Activated naive CD8-positive, alpha-beta T cell treated with anti-CD3 and anti-CD28 coated beads, Interleukin-2, amount 10 ng/mL, durations not matched to agents 7 days and 5 days (primary cell): ENCODE data around the gene COX7A2L. TPM values are rescaled to one million over a fixed set of nuclear protein-coding genes. Genes with fewer than 3 reads are reported as not detected.
"Not testable (repeated sequence)": the region's sequence is repeated elsewhere in the genome, so short reads cannot be mapped to it uniquely, and the experiment has no call there.

ENCODE experiments used
- ATAC-seq: fragments of 150-1000 bp; cut with Tn5 transposase; one replicate; pipeline ENCODE4 v1.10.0; 2021; ENCODE audit warnings: low read depth, moderate library complexity
- POLR2A ChIA-PET: fragments of 350-600 bp; sonication (Branson Sonifier 250); formaldehyde crosslinking; loops from one replicate; lab custom pipeline; 2021; ENCODE audit warnings: antibody characterized with exemption; lab: Charles Lee
- DNase-seq: peaks from one replicate; pipeline ENCODE4 v3.0.0; 2021
- H3K27ac Mint-ChIP-seq: one replicate; pipeline ENCODE4 v1.8.0; 2022; ENCODE audit warnings: mild to moderate bottlenecking, mixed read lengths
- H3K27me3 Mint-ChIP-seq: one replicate; pipeline ENCODE4 v1.8.0; 2022; ENCODE audit warnings: mild to moderate bottlenecking, moderate library complexity, mixed read lengths
- H3K36me3 Mint-ChIP-seq: one replicate; pipeline ENCODE4 v1.8.0; 2021; ENCODE audit warnings: mild to moderate bottlenecking, mixed read lengths
- H3K4me1 Mint-ChIP-seq: one replicate; pipeline ENCODE4 v1.8.0; 2021; ENCODE audit warnings: mixed read lengths
- H3K4me3 Mint-ChIP-seq: one replicate; pipeline ENCODE4 v1.8.0; 2022; ENCODE audit warnings: mild to moderate bottlenecking, moderate library complexity, mixed read lengths
- H3K9me3 Mint-ChIP-seq: one replicate; pipeline ENCODE4 v1.8.0; 2021; ENCODE audit warnings: mixed read lengths
- total RNA-seq, 2 experiments: library from RNA; stranded (reverse); gene quantifications; one replicate each; pipeline ENCODE4 v1.2.3, GENCODE V29; 2021

Gene COX7A2L
- total RNA-seq = 10 to 100 TPM; 88.0 to 92.0 TPM

DNA sequence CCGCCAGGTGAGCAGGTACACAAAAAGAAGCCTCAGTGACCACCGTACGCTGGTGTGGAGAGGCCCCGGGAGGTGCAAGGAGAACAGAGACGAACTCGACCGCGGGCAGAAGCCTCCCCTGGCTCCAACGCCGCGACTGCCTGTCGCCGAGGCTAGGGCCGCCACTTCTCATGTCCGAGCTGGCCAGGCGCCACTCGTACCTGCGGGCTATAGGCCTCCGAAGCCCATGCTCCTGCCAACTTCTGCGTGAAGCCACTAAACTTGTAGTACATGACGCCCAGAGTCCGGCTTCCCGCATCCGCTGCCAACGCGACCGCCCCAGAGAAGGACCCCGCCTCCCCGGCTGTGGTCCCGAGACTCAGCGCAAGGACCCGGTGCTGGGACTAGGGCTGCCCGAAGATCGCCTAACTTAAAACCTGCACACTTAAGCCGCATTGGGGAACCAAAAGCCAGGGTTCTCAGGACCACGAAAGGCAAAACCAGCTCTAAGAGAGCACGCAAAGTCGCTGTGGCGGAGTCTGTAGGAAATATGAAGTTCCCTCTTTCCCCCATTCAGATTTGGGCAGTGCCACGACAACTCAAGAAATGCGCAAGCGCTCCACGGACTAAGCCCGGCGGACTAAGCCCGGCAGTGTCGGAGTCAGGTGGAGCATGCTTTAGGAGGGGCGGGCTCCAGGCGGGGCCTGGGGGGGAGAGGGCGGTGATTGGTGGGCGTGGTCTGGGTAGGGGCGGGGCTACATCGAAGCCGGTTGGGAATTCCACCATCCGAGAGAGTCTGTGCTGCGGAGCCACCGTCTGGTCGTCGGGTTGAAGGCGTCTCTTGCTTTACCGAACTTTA is at the start of gene COX7A2L:
TSS of gene COX7A2L (minus strand) at position 328 of the 838 bp plus-strand sequence. CDS start at position 272, 56 bp downstream.
- Mint-ChIP-seq H3K27ac (peak within 1 kb of the TSS; percentile 93), H3K4me1 (peaks cover 38% of the 10 kb centered on the region)

DNA sequence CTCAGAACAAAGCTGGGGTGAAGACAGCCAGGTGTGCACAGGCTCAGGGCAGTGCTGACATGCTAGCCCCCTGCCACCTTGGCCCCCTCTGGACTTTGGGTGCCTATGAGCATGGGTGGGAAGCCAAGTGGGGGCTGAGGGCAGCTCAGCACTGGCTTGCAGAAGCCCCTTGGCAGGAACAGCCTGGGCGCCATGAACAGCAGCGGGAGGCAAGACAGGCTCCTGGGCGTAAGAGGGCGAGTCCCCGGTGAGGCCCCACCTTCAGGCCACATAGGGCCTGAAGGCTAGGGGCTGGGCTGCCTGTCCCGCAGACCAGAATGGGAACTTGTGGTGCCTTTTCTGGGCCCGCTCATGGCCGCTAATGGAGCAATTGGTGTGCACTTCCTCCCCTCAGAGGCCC is 47.0 kb upstream of the COX7A2L start:
- no peaks in the 10 kb centered on the region for H3K4me1 Mint-ChIP-seq
- POLR2A ChIA-PET = no interaction called here
- H3K4me3 Mint-ChIP-seq = no peak overlapping the region
- H3K9me3 Mint-ChIP-seq = no peaks in the 10 kb centered on the region
- DNase-seq (no peak), ATAC-seq (no peak)
- peaks cover 8% of the 10 kb centered on the region for H3K27me3 Mint-ChIP-seq
- H3K27ac Mint-ChIP-seq = no peak overlapping the region
- H3K36me3 Mint-ChIP-seq = no peaks in the 10 kb centered on the region

More for the DNA sequence above, at the start of gene COX7A2L:
- ATAC-seq = peak; percentile 96
- peak within 1 kb of the TSS; percentile 92 for H3K4me3 Mint-ChIP-seq
- peaks cover 8% of the 10 kb centered on the region for H3K36me3 Mint-ChIP-seq
- H3K27me3 Mint-ChIP-seq = no peaks in the 10 kb centered on the region
- DNase-seq = peak; percentile 93
- POLR2A ChIA-PET = interaction anchor here (1.4 to 2.3 kb wide), 4 partner anchors 19 to 261 kb away, joined by 3 to 6 read pairs (median 4); no protein-coding TSS in a partner anchor
- H3K9me3 Mint-ChIP-seq = no peaks in the 10 kb centered on the region

DNA sequence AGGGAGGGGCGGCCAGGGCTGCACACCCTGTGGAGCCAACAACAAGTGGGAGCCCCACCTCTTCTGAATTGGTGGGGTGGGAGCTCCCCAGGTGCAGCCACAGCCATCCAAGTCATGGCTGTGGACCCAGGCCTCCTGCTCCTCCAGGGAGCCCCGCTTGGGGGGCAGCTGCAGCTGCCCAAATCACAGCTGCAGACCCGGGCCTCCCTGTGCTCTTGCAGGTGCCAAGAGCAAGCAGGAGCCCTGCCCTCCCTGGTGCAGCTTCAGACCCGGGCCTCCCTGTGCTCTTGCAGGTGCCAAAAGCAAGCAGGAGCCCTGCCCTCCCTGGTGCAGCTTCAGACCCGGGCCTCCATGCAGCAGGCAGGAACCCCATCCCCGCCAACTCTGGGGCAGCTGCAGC is 46.5 kb upstream of the COX7A2L start:
- H3K27ac Mint-ChIP-seq = no peak overlapping the region
- no peaks in the 10 kb centered on the region for H3K9me3 Mint-ChIP-seq
- no peaks in the 10 kb centered on the region for H3K36me3 Mint-ChIP-seq
- H3K4me1 Mint-ChIP-seq = no peaks in the 10 kb centered on the region
- DNase-seq = no peak
- peaks cover 8% of the 10 kb centered on the region for H3K27me3 Mint-ChIP-seq
- POLR2A ChIA-PET = no interaction called here
- H3K4me3 Mint-ChIP-seq = no peak overlapping the region
- no peak for ATAC-seq

DNA sequence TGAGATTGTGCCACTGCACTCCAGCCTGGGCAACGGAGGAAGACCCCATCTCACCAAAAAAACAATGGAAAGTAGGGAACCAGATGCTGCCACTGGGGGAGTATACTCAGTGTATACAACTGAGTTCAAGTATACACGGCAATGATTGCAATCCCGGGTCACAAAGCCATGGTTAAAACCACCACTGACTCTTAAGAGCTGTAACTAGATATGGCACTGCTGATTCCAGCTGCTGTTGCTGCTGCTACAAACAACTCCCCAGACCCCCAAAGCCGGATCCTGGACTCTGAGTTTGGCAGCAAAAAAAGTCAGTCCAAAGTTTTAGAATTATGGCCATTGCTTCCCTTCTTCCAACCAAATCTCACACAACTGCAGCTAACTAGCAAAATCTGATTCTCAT is 43.7 kb upstream of the COX7A2L start:
- Mint-ChIP-seq H3K4me3 (no peak overlapping the region), H3K4me1 (no peaks in the 10 kb centered on the region), H3K36me3 (no peaks in the 10 kb centered on the region), H3K27ac (peak overlapping the region; percentile 42), H3K9me3 (no peaks in the 10 kb centered on the region), H3K27me3 (peaks cover 10% of the 10 kb centered on the region)
- no peak for DNase-seq
- POLR2A ChIA-PET = no interaction called here
- ATAC-seq = no peak

- no peak for ATAC-seq
- Mint-ChIP-seq H3K27me3 (peaks cover 15% of the 10 kb centered on the region), H3K4me3 (no peak overlapping the region), H3K36me3 (no peaks in the 10 kb centered on the region), H3K9me3 (no peaks in the 10 kb centered on the region), H3K27ac (no peak overlapping the region), H3K4me1 (no peaks in the 10 kb centered on the region)
- DNase-seq = no peak
- POLR2A ChIA-PET = no interaction called here
Observed at GRCh38 chr2:42401773-42402172, 40.8 kb upstream of the COX7A2L start.

DNA sequence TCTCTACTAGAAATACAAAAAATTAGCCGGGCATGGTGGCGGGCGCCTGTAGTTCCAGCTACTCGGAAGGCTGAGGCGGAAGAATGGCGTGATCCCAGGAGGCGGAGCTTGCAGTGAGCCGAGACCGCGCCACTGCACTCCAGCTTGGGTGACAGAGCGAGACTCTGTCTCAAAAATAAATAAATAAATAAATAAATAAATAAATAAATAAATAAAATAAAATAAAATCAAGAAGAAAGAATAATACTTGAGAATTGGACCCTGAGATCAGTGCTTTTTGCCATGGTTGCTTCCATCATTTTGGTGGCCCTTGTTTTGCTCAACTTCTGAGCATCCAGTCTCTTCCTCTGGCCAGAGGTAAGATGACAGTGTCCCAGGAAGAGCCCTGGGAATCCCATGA is 37.0 kb upstream of the COX7A2L start:
- H3K4me3 Mint-ChIP-seq, H3K27ac Mint-ChIP-seq, H3K36me3 Mint-ChIP-seq, ATAC-seq, H3K4me1 Mint-ChIP-seq, H3K9me3 Mint-ChIP-seq, DNase-seq, POLR2A ChIA-PET: not testable (repeated sequence)
- H3K27me3 Mint-ChIP-seq = peaks cover 12% of the 10 kb centered on the region

- not testable (repeated sequence) for H3K27ac Mint-ChIP-seq, H3K4me3 Mint-ChIP-seq, H3K27me3 Mint-ChIP-seq, ATAC-seq, H3K4me1 Mint-ChIP-seq, H3K9me3 Mint-ChIP-seq, H3K36me3 Mint-ChIP-seq, DNase-seq
- POLR2A ChIA-PET = interaction anchor here (0.5 kb wide), 1 partner anchor 249 kb away, joined by 3 read pairs; no protein-coding TSS in a partner anchor
Observed at GRCh38 chr2:42393320-42393719, 32.3 kb upstream of the COX7A2L start.

GRCh38 chr2:42392191-42392590 is 31.2 kb upstream of the COX7A2L start:
- no peak overlapping the region for H3K27ac Mint-ChIP-seq
- no peaks in the 10 kb centered on the region for H3K9me3 Mint-ChIP-seq
- no peaks in the 10 kb centered on the region for H3K27me3 Mint-ChIP-seq
- H3K36me3 Mint-ChIP-seq = no peaks in the 10 kb centered on the region
- H3K4me3 Mint-ChIP-seq = no peak overlapping the region
- POLR2A ChIA-PET = no interaction called here
- H3K4me1 Mint-ChIP-seq = no peaks in the 10 kb centered on the region
- no peak for DNase-seq
- ATAC-seq = no peak

- no peak overlapping the region for H3K27ac Mint-ChIP-seq
- no peaks in the 10 kb centered on the region for H3K36me3 Mint-ChIP-seq
- no peaks in the 10 kb centered on the region for H3K9me3 Mint-ChIP-seq
- DNase-seq (no peak), ATAC-seq (no peak)
- H3K4me1 Mint-ChIP-seq = no peaks in the 10 kb centered on the region
- no peak overlapping the region for H3K4me3 Mint-ChIP-seq
- POLR2A ChIA-PET = no interaction called here
- peaks cover 2% of the 10 kb centered on the region for H3K27me3 Mint-ChIP-seq
Observed at GRCh38 chr2:42390401-42390969, 29.5 kb upstream of the COX7A2L start.

DNA sequence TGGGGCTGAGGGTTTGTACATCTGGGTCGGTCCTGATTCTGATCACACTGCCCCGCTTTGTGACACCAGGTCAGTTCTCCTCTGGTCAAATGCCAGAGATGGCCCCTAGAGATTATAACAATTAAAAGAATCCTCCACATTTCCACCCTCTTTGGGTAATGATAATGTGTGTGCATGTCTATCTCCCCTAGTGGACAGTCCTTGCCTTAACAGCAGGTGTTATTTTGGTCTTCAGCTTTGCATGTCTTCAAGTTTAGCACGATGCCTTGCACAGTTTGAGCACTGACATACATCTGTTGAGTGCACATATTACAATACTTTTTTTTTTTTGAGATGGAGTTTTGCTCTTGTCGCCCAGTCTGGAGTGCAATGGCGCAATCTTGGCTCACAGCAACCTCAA is 25.7 kb upstream of the COX7A2L start:
- Mint-ChIP-seq H3K4me3 (no peak overlapping the region), H3K27me3 (peaks cover 2% of the 10 kb centered on the region), H3K36me3 (no peaks in the 10 kb centered on the region), H3K9me3 (no peaks in the 10 kb centered on the region), H3K27ac (no peak overlapping the region), H3K4me1 (no peaks in the 10 kb centered on the region)
- POLR2A ChIA-PET = no interaction called here
- ATAC-seq (no peak), DNase-seq (no peak)

DNA sequence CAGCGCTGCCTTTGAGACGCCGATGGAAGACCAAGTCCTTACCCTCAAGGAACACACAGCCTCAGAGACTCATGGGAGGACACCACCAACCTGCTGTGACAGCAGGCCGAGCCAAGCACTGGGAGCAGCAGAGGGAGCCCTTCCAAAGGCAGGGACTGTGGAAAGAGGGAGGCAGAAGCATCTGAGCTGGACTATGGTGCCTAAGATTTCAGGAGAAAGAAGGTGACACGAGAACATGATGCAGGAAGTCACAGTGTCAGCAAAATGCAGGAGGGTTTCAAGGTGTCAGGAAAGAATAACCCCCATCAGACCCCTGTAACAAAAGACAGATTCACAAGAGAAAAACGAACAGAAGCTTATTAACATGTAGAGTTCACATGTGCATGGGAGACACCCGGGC is 24.2 kb upstream of the COX7A2L start:
- no peaks in the 10 kb centered on the region for H3K36me3 Mint-ChIP-seq
- H3K27me3 Mint-ChIP-seq = peaks cover 9% of the 10 kb centered on the region
- H3K4me3 Mint-ChIP-seq = no peak overlapping the region
- ATAC-seq = no peak
- no peaks in the 10 kb centered on the region for H3K9me3 Mint-ChIP-seq
- no peak overlapping the region for H3K27ac Mint-ChIP-seq
- POLR2A ChIA-PET = no interaction called here
- H3K4me1 Mint-ChIP-seq = no peaks in the 10 kb centered on the region
- DNase-seq = no peak

DNA sequence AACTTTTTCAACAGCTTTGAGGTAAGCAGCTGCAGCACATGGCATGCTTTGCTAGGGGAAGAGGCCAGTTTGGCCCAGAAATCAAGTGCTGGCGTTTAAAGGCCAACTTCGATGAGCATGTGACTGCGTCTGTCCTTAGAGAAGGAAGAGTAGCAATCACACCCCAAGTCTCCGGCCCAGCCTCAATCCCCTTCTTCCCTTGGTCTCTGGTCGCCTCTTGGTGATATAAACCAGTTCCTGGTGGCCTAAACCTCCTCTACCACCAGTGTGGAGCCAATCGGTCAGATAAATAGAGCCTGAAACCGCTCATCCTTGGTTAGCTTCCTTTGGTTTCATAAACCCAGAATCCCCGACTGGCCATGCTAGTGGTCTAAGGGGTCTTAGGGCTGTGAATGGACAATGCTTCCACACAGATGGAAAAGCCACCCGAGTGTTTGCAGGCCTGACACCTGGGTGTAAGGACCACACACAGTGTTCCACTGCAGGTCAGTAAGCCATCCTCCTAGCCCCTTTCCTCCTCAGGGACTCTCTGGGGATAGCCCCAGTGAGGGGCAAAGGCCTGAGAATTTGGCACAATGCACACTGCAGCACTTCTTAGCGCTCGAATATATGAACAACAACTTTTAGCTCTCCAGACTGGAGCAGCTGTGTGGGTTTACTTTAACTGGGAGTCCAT is 23.0 kb upstream of the COX7A2L start:
- POLR2A ChIA-PET = no interaction called here
- no peaks in the 10 kb centered on the region for H3K4me1 Mint-ChIP-seq
- no peak overlapping the region for H3K4me3 Mint-ChIP-seq

DNA sequence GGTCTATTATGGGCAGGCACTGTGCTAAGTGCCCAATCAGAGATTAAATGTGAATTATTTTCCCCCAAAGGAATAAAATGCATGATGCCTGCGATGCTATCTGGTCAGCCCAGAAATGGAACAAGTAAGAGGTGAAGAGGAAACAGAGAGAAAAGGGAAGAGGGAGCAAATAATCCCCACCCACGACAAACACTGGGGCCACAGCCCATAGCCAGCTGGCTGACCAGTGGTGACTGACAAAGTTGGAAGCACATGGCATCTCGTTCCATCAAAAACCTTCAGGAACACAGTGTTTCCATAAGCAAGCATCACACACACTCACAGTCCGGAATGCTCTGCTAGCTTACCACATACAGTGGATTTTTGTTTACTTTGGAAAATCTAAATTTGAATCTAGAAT is 21.1 kb upstream of the COX7A2L start:
- H3K9me3 Mint-ChIP-seq = no peaks in the 10 kb centered on the region
- no peaks in the 10 kb centered on the region for H3K4me1 Mint-ChIP-seq
- H3K36me3 Mint-ChIP-seq = no peaks in the 10 kb centered on the region
- ATAC-seq = no peak
- POLR2A ChIA-PET = no interaction called here
- H3K27me3 Mint-ChIP-seq = peaks cover 9% of the 10 kb centered on the region
- H3K27ac Mint-ChIP-seq = no peak overlapping the region
- DNase-seq = no peak
- H3K4me3 Mint-ChIP-seq = no peak overlapping the region

More for the DNA sequence above, 23.0 kb upstream of the COX7A2L start:
- ATAC-seq (no peak), DNase-seq (no peak)
- no peak overlapping the region for H3K27ac Mint-ChIP-seq
- no peaks in the 10 kb centered on the region for H3K9me3 Mint-ChIP-seq
- peaks cover 9% of the 10 kb centered on the region for H3K27me3 Mint-ChIP-seq
- H3K36me3 Mint-ChIP-seq = no peaks in the 10 kb centered on the region
